Neural progenitor cell (in vitro differentiated cells): ENCODE measurements around the gene CEP170B.

ENCODE experiments used
- CTCF ChIP-seq: fragments of 200-600 bp; sonication (generic); IDR thresholded peaks from 2 replicates; pipeline ENCODE4 v1.5.1; 2017; ENCODE audit warnings: antibody characterized with exemption, mild to moderate bottlenecking
- EZH2 ChIP-seq: fragments of 200-600 bp; sonication (generic); IDR thresholded peaks from 2 replicates; pipeline ENCODE4 v1.6.1; 2017; ENCODE audit warnings: antibody characterized with exemption, mild to moderate bottlenecking, moderate library complexity
- EZH2phosphoT487 ChIP-seq: fragments of 200-600 bp; sonication (generic); IDR thresholded peaks from 2 replicates; pipeline ENCODE4 v1.6.1; 2017; ENCODE audit warnings: antibody characterized with exemption

DNA sequence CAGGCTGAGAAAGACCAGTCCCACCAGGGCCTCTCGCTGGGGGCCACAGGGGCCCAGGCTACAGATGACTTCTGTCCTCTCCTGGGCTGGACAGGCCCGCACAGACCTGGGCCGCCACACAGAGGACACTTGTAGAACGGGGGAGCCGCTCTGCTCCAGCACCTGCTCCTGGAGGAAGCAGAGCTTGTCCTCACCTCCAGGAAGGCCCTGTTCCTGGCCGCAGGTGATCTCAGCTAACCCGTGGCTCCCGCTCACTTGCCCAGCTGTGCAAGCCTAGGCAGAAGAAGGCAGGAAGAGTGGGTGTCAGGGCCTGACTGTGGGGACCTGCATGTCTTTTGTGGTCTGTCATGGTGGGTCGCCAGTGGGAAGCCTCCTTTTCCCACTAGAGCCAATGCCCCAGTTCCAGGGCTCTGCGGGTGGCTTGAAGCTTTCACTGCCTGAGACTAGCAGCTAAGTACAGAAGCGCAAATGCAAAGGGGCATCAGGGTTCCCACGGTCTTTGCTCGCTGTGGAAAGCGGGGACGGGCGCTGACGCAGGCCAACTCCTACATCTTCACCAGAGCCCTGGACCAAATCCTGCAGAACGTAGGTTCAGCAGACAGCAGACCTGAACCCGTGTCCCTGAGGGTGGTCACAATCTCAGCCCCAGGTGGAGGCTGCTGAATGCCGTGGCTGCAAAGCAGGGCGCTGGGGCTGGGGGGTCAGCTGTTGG, 8.8 kb upstream of the CEP170B start:
- TF ChIP-seq EZH2 (no peak), CTCF (no peak), EZH2phosphoT487 (no peak)
